Body of pancreas (tissue), 4 donors: ENCODE results near the gene ZBTB18. TPM values are rescaled to one million over a fixed set of nuclear protein-coding genes. Genes with fewer than 3 reads are reported as not detected.
A peak's percentile ranks its signal among the peaks of the same experiment; 100 is the strongest.

Source experiments
- ATAC-seq: fragments of 150-250 bp; one replicate; pipeline ENCODE4 v1.9.1; 2016
- DNase-seq, 4 donors: peaks; one replicate each; pipeline ENCODE4 v3.0.0-alpha.2; 2019
- H3K27ac ChIP-seq, 4 donors: fragments of 200-600 bp; sonication (generic); 1 replicate in 3 of 4; 2 replicates in 1 of 4; pipeline versions ENCODE4 v1.5.1 to v1.6.1; 2016 to 2019; ENCODE audit warnings: mild to moderate bottlenecking in 1 of 4, mixed read lengths in 1 of 4, moderate library complexity in 1 of 4
- H3K27me3 ChIP-seq, 2 donors: fragments of 200-600 bp; sonication (generic); one replicate each; pipeline ENCODE4 v1.6.0; 2016; ENCODE audit warnings: mild to moderate bottlenecking in 1 of 2
- H3K36me3 ChIP-seq, 2 donors: fragments of 200-600 bp; sonication (generic); replicated peaks in 1 of 2; 2 replicates each; pipeline ENCODE4 v1.5.1; 2016; ENCODE audit warnings: low read depth in 2 of 2; ENCODE audit not compliant: insufficient read depth in 1 of 2
- H3K4me1 ChIP-seq: fragments of 200-600 bp; sonication (generic); one replicate; pipeline ENCODE4 v1.6.0; 2016
- H3K4me3 ChIP-seq, 2 donors: fragments of 200-600 bp; sonication (generic); 1 replicate in 1 of 2; 2 replicates in 1 of 2; pipeline ENCODE4 v1.5.1; 2016 to 2019
- H3K9me3 ChIP-seq, 3 donors: fragments of 200-600 bp; sonication (generic); 1 replicate in 2 of 3; 2 replicates in 1 of 3; pipeline ENCODE4 v1.5.1; 2016
- POLR2A ChIP-seq, 3 donors: fragments of 450-650 bp; IDR thresholded peaks; one replicate each; pipeline ENCODE4 v1.6.1; 2016; ENCODE audit warnings: antibody characterized with exemption in 3 of 3, mild to moderate bottlenecking in 2 of 3
- WGBS, 2 donors: methylation state at CpG; one replicate each; pipeline ENCODE4 v1.1.5; 2017; 5-methylcytosine and 5-hydroxymethylcytosine counted together
- intact Hi-C: fragments of 100-400 bp; cut with DNase I; formaldehyde crosslinking; loops from one replicate; pipeline ENCODE4 v1.15.1; 2023
- total RNA-seq, 2 donors: library from RNA; depleted of rRNA; stranded (reverse); fragments of >200 nt; gene quantifications; one replicate each; pipeline ENCODE4 v1.1.0, GENCODE V29; 2016
- TF ChIP-seq, protein P1 (sequence below), 7 experiments: fragments of 450-650 bp in 4 of 7; fragments of 200-600 bp in 3 of 7; sonication (generic) in 3 of 7; IDR thresholded peaks; one replicate each; pipeline ENCODE4 v1.5.1; 2016 to 2019; ENCODE audit warnings: antibody characterized with exemption in 7 of 7

ZBTB18 gene
- total RNA-seq, 2 donors from 2014 or later = 20.4 to 22.6 TPM

DNA sequence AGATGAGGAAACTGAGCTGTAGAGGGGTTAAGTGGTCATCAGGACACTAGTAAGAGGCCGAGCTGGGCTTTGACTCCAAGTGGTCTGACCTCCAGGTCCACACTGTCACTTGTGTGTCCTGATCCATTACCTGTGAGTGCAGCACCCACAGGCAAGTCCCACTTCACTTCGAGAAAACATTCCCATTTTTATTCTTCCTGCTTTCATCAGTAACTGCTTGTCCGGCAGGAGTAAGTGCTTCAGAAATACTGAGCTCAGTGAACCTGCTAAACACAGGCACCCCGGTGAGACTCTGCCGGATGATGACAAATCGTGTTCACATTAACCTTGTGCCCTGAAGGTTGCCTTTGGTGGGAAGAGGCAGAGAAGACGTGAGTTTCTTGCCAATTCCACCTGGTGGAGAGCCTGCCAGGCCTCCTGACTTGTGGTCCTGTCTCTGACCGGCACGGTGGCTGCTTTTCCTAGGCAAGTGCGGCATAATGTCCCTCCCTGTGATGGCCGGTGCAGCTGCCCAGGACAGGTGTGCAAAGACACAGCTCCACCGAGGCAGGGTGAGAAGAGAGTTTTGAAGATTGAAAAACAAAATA lies 29.4 kb downstream of the ZBTB18 start:
- ATAC-seq (peak; percentile 38), DNase-seq (no peak)
- Histone ChIP-seq H3K4me1 (no peaks in the 10 kb centered on the region), H3K9me3 (no peaks in the 10 kb centered on the region), H3K27ac (peak overlapping the region in 1 of 4 donors; percentile 26), H3K27me3 (no peaks in the 10 kb centered on the region), H3K4me3 (no peak overlapping the region), H3K36me3 (no peaks in the 10 kb centered on the region)
- intact Hi-C loops = no loop called here
- TF ChIP-seq, protein P1, sequence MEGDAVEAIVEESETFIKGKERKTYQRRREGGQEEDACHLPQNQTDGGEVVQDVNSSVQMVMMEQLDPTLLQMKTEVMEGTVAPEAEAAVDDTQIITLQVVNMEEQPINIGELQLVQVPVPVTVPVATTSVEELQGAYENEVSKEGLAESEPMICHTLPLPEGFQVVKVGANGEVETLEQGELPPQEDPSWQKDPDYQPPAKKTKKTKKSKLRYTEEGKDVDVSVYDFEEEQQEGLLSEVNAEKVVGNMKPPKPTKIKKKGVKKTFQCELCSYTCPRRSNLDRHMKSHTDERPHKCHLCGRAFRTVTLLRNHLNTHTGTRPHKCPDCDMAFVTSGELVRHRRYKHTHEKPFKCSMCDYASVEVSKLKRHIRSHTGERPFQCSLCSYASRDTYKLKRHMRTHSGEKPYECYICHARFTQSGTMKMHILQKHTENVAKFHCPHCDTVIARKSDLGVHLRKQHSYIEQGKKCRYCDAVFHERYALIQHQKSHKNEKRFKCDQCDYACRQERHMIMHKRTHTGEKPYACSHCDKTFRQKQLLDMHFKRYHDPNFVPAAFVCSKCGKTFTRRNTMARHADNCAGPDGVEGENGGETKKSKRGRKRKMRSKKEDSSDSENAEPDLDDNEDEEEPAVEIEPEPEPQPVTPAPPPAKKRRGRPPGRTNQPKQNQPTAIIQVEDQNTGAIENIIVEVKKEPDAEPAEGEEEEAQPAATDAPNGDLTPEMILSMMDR (IDR thresholded peaks at IDR 0.05) = no peak
- no peak for TF ChIP-seq POLR2A (IDR thresholded peaks at IDR 0.05)
- WGBS, 2 donors = 41 to 46% methylated on average over 10 to 12 of the region's 12 CpGs

DNA sequence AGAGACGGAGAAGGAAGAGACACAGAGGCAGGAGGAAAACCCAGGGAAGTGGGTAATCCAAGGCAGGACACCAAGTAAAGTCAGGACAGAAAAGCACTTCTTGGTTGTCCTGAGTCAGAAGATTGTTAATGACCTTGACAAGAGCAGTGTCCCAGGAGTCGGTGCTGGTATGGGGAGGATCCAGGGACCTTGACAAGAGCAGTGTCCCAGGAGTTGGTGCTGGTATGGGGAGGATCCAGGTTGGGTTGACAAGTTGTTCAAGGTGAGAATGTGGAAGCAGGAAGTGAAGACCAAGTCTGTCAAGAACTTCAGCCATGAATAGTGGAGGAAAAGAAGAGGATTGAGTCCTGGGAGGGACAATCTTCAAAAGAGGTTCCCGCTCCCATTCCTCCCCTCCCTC lies 31.9 kb downstream of the ZBTB18 start:
- Histone ChIP-seq H3K27me3 (no peaks in the 10 kb centered on the region), H3K4me1 (no peaks in the 10 kb centered on the region), H3K9me3 (no peaks in the 10 kb centered on the region), H3K36me3 (no peaks in the 10 kb centered on the region), H3K4me3 (no peak overlapping the region), H3K27ac (no peak overlapping the region)
- ATAC-seq (no peak), DNase-seq (no peak)
- intact Hi-C loops = no loop called here
- WGBS, 2 donors = 65 to 81% methylated on average over 3 of the region's 3 CpGs
- TF ChIP-seq POLR2A (IDR thresholded peaks at IDR 0.05) = no peak
- TF ChIP-seq, protein P1 (IDR thresholded peaks at IDR 0.05) = no peak

DNA sequence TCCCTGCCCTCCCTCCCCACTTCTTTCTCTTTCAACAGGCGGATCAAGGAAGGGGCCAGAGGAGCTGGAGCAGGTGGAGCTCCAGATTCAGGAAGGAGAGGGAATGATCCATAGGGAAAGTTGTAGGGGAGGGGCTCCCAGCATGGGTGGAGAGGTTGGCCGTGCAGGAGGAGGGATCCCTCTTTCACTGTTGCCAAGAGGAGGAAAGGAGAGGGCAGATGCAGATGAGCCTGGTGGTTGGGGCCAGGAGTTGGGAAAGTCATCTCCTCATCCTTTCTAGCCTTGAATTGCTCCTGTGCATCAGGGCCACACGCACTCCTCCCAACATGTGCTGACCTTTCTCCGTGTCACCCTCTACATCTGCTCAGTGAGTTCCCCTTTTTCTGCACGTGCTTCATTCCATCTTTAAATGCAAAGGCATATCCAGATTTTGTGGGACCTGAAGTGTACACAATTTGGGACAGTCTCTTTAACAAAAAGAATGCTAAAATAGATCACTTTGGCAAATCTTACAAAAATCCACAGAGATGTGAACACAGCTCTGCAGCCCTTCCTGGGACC lies 32.4 kb downstream of the ZBTB18 start:
- 60 to 69% methylated on average over 5 of the region's 5 CpGs for WGBS, 2 donors
- Histone ChIP-seq H3K4me3 (no peak overlapping the region), H3K36me3 (no peaks in the 10 kb centered on the region), H3K27me3 (no peaks in the 10 kb centered on the region), H3K4me1 (no peaks in the 10 kb centered on the region), H3K9me3 (no peaks in the 10 kb centered on the region), H3K27ac (no peak overlapping the region)
- TF ChIP-seq POLR2A (IDR thresholded peaks at IDR 0.05) = no peak
- TF ChIP-seq, protein P1 (IDR thresholded peaks at IDR 0.05) = no peak
- DNase-seq (no peak), ATAC-seq (no peak)
- intact Hi-C loops = no loop called here

DNA sequence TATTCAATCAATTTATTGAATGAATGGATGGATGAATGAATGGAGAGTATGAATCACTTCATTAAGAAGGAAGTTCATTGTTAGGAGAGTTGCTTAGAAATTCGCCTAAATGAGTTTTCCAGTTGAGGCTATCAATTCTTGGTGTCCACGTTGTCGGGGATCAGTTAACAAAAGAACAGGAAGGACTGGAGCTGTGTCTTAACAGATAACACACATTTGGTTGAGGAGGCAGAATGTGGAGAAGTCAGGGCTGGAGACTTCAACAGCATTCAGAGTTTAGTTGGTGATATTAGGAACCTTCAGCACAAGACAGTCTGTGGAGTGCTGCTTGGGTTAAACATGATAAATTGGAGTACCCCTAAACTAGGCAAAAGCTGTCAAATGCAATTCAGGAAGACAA lies 33.7 kb downstream of the ZBTB18 start:
- Histone ChIP-seq H3K36me3 (no peaks in the 10 kb centered on the region), H3K27me3 (no peaks in the 10 kb centered on the region), H3K9me3 (no peaks in the 10 kb centered on the region), H3K4me3 (no peak overlapping the region), H3K27ac (no peak overlapping the region), H3K4me1 (peaks cover 4% of the 10 kb centered on the region)
- DNase-seq (no peak), ATAC-seq (no peak)
- TF ChIP-seq, protein P1 (IDR thresholded peaks at IDR 0.05) = no peak
- TF ChIP-seq POLR2A (IDR thresholded peaks at IDR 0.05) = no peak
- intact Hi-C loops = no loop called here
- 62% methylated on average over 3 of the region's 3 CpGs for WGBS, 2 donors

DNA sequence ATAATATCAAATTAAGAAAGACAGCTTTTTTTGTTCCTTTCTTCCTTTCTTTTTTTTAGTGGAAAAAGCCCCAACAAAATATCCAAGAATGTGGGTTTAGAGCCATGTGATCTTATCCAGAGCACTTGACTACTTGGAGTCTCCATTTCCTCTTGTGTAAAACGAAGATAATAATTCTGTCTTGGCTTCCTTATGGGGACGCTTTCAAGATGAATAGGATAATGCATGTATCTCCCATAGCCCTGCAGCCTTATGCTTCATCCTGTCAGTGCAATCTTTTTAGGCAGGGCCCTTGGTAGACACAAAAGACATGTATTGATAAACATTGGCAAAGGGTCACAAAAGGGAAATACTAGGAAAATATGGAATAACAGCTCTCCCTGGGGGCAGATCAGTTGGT lies 34.8 kb downstream of the ZBTB18 start:
- no peak for DNase-seq
- 76 to 79% methylated on average over 2 of the region's 2 CpGs for WGBS, 2 donors
- no peak for TF ChIP-seq POLR2A (IDR thresholded peaks at IDR 0.05)
- TF ChIP-seq, protein P1 (IDR thresholded peaks at IDR 0.05) = no peak

More for the DNA sequence above, 34.8 kb downstream of the ZBTB18 start:
- Histone ChIP-seq H3K36me3 (no peaks in the 10 kb centered on the region), H3K4me3 (no peak overlapping the region), H3K27ac (no peak overlapping the region), H3K27me3 (no peaks in the 10 kb centered on the region), H3K9me3 (no peaks in the 10 kb centered on the region), H3K4me1 (peaks cover 7% of the 10 kb centered on the region)
- ATAC-seq = no peak
- intact Hi-C loops = no loop called here
